ELF-1 (cell line): Measurements from ENCODE around the gene KCTD1.

Experiments used
- DNase-seq: peaks from one replicate; pipeline ENCODE4 v3.0.0-alpha.2; 2016; ENCODE audit warnings: low read depth, low spot score

Gene KCTD1

DNA sequence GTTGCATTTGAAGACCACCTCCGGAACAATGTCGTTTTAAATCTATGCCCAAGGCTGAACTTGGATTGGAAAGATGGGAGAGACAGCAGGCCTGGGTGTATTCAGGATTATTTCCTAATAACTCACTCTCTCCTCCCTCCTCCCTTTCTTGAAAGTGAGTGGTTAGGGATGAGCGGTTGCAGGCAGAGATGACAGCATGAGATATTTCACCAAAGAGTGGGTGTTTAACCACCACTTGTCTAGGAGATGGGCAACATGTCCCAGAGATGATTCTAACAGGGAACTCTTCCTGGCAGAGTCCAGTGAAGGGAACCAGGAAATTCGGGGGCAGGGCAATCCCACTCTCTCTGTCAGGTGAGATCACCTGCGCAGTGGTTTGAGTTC, 123.2 kb downstream of the KCTD1 start:
- no peak for DNase-seq

DNA sequence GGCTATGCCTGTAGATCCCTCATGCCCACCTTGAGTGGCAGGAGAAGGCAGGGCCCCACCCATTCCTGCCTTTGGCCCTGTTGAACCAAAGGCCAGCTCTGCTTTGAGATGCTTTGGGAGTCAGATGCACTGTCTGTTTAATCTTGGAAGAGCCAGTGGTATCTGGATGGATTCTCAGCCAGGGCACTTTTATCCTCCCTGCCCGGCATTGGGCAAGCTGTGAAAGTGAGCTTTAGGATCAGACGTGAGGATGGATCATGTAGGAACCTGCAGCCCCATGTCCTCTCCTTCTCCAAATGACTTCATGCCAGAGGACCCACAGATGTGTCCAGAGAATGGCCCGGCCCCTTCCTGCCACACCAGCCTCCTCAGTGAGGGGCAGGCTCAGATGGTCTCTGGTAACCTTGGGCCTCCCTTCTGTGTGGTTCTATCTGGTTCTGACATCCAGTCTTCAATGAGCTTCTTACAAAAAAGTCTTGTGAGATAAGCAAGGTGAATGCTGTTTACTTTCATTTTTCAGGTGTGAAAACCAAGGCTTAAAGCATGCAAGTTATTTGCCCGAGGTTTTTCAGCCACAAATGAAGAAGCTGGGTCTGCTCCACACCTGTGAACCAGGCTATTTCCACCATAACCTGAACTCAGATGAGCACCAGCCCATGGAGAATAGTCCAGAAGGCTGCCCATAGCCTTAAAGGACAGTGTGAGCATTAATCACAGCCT, 123.8 kb downstream of the KCTD1 start:
- DNase-seq, result no peak

DNA sequence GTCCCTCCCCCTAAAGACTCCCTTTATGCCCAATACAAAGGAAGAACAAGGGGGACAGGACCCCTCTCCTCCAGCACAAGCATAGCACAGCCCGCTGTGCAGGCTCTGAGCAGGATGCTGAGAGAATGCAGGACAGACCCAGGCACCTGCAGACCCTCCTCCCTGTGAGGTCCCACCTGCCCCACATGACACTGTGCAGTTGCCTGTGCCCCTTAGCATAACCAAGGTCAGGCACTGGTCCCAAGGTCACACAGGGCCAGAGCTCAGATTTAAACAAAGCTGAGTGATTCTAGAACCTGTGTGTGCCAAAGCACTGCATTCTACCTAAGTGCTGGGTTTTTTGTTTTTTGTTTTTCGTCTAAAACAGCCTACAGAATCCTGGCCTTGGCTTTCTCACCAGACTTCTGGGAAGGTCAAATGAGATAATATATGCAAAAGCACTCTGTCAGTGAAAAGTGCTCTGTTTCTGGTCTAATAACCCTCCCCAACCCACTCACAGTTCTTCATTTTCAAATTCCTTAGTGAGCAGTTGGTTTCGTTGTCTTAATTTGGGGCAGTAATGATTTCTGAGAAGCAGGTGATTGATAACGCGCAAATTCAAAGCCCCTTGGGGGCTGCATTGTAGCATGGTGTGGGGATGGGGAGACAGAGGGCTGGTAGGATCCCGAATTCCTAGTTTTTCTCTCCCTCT, 125.7 kb downstream of the KCTD1 start:
- DNase-seq, result no peak

DNA sequence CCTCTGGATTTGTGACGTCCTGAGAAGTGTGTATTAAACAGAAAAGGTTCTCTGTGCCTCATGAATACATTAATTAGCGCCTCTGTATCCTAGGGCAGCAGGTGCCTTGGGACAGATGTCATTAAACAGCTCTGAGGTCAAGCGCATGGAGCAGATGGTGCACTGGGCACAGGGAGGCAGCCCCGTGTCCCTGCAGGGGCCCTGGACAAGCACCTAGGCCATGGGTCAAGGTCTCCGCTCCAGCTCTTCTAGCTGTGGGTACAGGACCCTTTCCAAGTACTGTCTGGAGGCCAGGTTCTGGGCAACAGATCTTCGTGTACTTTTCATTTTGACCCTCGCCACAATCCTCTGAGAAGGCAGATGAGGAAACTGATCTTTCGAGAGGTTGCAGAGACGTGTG, 126.4 kb downstream of the KCTD1 start:
- DNase-seq, result no peak

GRCh38 chr18:26421503-26421902, 126.8 kb downstream of the KCTD1 start:
- no peak for DNase-seq

DNA sequence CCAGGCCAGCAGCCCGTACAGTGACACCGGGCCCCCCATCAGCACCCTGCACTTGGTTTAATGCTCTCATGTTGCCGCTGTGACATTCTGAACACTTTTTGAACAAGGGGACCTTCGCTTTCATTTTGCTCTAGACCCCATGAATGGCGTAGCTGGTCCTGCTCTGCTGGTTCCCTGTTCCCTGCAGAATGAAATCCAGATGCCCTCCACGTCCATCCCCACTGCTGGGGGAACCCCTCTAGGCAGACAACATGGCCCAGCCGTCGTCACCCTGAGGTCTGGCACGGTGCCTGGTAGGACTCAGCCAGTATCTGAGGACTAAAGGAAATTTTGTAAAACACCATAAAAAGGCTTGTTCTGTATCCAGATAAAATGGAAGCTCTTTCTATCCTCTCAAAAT, 128.6 kb downstream of the KCTD1 start:
- DNase-seq, result no peak

GRCh38 chr18:26418225-26418624, 130.1 kb downstream of the KCTD1 start:
- no peak for DNase-seq

- DNase-seq, result no peak
These were observed 131.2 kb downstream of the KCTD1 start for GRCh38 chr18:26417190-26417589.

- no peak for DNase-seq
These were observed 131.7 kb downstream of the KCTD1 start for GRCh38 chr18:26416652-26417150.

GRCh38 chr18:26415631-26416030, 132.7 kb downstream of the KCTD1 start:
- DNase-seq, result no peak

GRCh38 chr18:26414901-26415440, 133.4 kb downstream of the KCTD1 start:
- DNase-seq, result no peak

DNA sequence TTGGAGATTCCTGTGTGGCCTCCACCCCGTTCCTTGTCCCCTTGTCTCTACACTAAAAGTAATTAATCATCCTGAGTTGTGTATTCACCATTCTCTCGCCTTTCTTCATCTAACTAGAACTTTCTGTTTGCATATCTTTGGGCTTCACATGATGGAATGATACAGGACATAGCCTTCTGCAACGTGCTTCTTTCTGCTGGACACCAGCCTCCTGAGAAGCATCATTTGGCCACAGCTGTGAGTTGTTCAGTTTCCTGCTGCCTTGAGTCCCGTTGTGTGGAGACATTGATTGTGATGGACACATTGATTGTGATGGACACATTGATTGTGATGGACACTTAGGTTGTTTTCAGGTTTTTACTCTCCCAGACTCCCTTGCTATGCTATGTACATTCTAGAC, 139.3 kb downstream of the KCTD1 start:
- DNase-seq, result no peak

DNA sequence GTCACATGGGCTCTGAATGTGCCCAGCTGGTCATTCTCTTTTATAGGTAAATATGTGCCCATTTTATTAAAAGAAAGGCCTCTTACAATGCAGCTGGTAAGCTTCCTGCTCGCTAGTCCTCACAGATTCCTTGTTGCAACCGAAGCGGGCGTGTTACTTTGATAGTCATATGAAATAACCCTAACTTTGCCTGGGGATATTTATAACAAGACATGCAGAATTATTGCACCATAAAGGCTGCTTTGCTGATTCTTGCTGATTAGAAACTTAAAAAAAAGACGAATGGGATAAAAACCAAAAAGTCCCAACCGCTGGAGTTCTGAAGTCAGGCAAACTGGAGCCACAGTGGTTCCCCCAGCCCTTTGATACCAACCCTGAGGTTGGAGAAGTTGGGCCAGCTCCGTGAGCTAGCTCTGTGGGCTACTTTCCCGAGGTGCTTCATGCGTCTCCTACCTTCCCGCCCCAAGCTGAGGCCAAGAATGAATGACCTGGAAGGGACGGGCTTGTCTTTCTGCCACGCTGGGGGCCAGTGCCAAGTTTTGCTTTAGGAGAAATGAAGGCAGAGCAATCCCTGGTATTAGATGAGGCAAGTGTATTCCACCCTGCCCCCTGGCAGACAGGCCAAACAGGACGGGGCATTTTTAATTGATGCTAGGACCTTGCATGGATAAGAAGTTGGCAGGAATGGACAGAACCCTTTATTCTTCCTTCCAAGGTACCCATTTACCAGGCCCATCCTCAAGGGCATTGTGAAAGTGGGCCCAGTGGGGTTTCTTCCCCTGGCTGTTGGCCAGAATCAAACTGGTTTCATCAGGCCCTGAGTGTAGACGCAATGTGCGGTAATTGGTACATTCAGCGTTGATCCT, 140.4 kb downstream of the KCTD1 start:
- DNase-seq, result no peak

GRCh38 chr18:26406854-26407517, 141.4 kb downstream of the KCTD1 start:
- DNase-seq, result no peak

DNA sequence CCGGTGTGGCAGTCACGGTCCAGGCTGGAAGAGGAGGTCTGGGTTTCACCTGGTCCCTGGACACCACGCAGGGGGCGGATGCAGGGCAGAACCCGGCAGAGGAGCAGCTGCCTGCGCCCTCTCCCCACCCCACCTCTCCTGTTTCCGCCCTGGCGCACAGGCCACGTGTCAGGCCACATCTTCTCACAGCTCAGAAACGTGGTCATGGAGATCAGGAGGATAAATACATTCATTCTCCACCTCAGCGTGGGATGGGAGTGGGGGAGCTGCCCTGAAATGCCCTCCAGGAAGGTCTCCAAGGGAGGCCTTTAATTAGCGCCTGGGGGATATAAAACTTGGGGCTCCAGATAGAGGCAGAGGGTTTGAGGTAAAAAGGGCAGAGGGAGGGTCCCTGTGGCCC, 142.0 kb downstream of the KCTD1 start:
- no peak for DNase-seq

DNA sequence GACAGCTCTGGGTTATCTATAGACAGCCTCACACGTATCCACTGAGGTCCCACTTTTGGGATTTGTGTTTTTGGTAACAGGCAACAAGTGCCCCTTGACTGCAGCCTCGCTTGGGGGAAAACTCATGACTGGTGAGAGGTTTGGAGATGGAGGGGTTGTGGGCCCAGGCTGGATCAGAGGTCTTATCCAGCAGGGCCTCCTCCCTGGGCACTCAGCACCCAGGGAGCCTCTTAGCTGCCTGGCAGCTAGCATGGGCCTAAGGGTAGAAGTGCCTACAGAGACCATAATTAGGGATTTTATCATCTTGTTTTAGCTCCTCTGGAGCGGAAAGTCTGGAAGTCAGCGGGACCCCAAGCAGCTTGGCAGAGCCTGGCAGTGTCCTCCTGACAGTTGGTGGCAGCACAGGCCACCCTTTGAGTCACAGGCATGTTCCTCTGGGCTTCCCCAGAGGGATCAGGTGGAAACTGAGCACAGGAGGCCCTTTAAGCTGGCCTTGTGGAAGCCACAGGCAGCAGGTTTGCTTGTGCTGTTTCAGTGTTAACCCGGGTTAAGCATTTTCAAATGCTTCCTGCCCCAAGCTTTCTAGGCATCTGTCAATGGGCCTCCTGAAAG, 143.1 kb downstream of the KCTD1 start:
- no peak for DNase-seq
